ENCODE results near the gene EVA1C. TPM values are rescaled to one million over a fixed set of nuclear protein-coding genes. Genes with fewer than 3 reads are reported as not detected.

Gene EVA1C
- total RNA-seq, 1 donor from 2014 or later, result 0.92 TPM

DNA sequence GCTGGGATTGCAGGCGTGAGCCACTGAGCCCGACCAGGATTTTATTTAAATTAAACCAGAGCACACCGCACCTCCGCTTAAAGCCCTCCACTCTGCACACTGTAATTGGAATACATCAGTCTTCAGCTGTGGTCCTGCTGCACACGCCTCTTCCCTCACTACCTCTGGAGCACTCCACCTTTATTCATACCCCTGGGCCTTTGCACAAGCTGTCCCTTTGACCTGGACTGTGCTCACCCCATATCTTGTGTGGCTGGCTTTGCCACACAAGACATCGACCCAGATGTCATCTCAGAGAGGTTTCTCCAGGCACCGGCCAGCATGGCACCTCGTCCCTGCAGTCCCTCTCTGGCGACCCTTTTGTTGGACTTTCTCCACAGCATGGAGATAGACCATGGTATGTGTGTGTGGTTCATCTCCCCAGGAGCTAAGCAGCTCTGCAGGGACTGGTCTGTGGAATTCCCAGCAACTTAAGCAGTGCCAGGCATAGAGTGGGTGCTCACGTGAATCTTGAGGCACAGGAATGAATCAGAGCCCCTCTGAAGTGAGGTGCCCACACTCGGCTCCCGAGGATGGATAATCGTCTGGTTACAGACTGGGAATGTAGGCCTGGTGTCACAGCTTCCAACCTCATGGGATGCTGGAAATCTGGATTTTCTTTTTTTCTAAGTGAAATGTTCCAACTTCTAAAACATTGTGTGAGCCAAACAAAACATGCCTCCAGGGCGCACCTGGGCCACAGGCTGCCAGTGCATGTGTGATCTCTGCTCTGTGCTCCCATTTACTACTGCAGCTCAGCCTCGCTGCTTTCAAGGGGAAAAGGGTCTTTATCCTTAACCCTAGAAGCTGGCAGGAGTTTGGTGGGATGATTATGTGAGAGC lies 61.9 kb downstream of the EVA1C start:
- H3K4me3 ChIP-seq (ENCODE audit: low read depth, low read length), result no peak overlapping the region
- DNase-seq (ENCODE audit: low read depth), result no peak
- TF ChIP-seq, protein P1, sequence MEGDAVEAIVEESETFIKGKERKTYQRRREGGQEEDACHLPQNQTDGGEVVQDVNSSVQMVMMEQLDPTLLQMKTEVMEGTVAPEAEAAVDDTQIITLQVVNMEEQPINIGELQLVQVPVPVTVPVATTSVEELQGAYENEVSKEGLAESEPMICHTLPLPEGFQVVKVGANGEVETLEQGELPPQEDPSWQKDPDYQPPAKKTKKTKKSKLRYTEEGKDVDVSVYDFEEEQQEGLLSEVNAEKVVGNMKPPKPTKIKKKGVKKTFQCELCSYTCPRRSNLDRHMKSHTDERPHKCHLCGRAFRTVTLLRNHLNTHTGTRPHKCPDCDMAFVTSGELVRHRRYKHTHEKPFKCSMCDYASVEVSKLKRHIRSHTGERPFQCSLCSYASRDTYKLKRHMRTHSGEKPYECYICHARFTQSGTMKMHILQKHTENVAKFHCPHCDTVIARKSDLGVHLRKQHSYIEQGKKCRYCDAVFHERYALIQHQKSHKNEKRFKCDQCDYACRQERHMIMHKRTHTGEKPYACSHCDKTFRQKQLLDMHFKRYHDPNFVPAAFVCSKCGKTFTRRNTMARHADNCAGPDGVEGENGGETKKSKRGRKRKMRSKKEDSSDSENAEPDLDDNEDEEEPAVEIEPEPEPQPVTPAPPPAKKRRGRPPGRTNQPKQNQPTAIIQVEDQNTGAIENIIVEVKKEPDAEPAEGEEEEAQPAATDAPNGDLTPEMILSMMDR (conservative IDR thresholded peaks at IDR 0.05; ENCODE audit: low read depth, low read length), result no peak

DNA sequence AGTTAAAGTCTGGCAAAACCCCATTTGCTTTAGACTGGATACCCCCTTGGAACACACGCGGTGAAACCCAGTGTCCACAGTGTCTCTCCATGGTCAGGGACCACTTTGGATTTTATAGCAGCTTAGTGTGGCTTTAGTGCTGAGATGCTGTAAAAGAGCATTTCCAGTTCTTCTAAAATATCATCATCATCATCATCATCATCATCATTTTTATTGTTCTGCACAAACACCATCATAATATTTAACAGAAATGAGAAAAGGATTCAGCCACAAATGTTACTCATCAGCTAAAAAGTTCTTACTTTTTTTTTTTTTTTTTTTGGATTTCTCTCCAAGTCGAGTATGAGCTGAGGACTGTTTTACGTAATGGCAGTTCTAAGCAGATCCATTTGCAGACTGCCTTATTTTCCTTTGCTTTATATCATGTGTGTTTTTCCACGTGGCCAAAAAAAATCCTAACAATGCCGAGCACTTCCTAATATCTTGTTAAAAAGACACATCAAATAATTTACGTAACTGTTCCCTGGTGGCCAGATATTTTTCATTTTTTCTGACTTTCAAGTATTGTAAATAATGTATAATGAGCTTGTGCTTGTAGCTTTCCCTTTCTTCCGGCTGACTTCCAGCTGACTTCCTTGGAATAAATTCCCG lies 62.8 kb downstream of the EVA1C start:
- no peak for DNase-seq (ENCODE audit: low read depth)
- TF ChIP-seq, protein P1 (conservative IDR thresholded peaks at IDR 0.05; ENCODE audit: low read depth, low read length), result no peak
- no peak overlapping the region for H3K4me3 ChIP-seq (ENCODE audit: low read depth, low read length)

DNA sequence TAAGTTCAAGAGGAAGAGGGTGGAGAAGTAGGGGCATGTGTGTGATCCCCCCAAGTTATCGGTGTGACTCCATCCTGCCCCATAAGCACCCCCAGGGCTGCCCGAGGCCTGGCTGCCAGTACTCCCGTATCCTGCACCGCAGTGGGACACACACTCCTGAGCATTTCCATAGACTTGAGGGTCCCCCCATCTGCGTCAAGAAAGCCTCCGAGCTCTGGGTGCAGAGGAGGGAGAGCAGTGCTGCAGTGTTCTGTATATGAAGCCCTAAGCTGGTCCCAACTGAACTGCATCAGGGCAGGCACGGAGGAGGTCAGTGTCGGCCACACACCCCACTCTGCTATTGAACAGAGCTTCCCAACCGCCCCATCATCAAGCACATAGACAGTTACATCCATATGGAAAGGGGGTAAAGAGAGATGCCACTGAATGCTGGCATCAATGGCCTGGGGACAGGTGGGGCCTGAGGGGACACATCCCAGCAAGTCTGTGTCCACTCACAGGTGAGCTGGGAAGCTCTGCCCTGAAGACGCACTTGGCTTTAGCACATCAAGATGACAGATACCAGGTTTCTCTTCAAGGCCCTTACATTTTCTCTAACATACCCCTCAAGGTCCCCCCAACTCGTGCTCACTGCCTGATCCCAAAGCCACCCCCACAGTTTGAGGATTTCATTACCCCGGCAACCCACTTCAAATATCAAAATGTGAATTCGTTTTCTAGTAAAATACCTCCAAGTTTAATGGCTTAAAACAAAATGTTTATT lies 64.3 kb downstream of the EVA1C start:
- TF ChIP-seq, protein P1 (conservative IDR thresholded peaks at IDR 0.05; ENCODE audit: low read depth, low read length), result no peak
- H3K4me3 ChIP-seq (ENCODE audit: low read depth, low read length), result no peak overlapping the region
- no peak for DNase-seq (ENCODE audit: low read depth)

DNA sequence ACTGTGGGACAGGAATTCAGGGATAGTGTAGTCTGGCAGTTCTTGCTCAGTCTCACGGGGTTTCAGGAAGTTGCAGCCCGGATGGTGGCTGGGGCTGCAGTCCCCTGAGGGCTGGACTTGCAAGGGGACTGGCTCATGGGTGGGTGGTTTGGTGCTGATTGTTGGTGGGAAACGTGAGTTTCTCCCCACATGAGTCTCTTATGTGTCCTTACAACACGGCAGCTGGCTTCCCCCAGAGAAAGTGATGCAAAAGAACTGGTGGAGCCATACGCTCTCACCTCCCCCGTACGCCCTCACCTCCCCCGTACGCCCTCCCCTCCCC lies 64.9 kb downstream of the EVA1C start:
- no peak for DNase-seq (ENCODE audit: low read depth)
- TF ChIP-seq, protein P1 (conservative IDR thresholded peaks at IDR 0.05; ENCODE audit: low read depth, low read length), result no peak
- H3K4me3 ChIP-seq (ENCODE audit: low read depth, low read length), result no peak overlapping the region

DNA sequence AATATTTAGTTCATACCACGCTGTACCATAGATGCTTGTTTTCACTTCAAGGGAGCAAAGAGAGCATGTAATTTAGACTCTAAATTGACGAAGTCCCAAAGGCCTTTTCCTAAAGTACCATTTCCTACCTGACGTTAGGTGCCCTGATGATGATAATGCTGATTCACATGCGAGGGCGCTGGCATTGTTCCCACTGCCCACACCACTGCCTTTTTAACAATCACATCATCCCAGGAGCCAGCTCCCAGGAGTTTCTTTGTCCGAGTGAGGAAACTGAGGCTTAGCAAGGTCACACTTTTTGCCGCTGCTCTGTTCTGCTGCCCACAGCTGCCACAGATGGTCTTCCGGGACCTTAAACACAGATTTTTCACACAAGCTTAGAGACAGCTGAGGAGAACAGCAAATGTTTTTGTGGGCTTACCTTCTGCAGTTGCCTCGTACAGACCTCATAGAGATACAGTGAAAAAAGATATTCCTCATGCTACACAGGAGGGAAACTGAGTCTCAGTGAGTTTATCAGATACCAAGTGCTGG lies 69.4 kb downstream of the EVA1C start:
- no peak for DNase-seq (ENCODE audit: low read depth)
- TF ChIP-seq, protein P1 (conservative IDR thresholded peaks at IDR 0.05; ENCODE audit: low read depth, low read length), result no peak
- no peak overlapping the region for H3K4me3 ChIP-seq (ENCODE audit: low read depth, low read length)

DNA sequence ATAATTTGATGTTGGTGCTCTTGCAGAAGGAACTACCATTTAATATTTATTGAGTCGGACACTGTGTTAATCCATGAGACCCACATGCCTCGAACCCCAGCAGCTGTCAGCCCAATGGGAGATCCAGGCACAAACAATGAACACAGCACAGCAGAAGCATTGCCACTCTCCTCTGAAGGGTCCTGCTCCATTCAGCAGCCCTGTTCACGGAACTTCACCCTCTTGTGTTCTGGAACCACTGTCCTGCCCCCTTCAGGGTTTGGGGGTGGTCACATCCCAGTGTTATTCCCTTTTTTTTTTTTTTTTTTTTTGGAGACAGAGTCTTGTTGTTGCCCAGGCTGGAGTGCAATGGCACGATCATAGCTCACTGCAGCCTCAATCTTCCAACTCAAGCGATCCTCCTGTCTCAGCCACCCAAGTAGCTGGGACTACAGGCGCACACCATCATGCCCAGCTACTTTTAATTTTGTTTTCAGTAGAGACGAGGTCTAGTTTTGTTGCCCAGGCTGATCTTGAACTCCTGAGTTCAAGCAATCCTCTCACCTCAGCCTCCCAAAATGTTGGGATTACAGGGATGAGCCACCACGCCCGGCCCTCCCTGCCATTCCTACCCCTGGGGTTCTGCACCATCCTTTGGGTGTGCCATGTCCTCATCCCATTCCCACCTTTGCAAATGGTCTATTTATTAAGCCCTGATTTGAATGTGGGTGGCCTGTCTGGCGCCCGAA lies 70.2 kb downstream of the EVA1C start:
- no peak overlapping the region for H3K4me3 ChIP-seq (ENCODE audit: low read depth, low read length)
- TF ChIP-seq, protein P1 (conservative IDR thresholded peaks at IDR 0.05; ENCODE audit: low read depth, low read length), result no peak

More for the DNA sequence above, 70.2 kb downstream of the EVA1C start:
- no peak for DNase-seq (ENCODE audit: low read depth)

All from epithelial cell of proximal tubule (primary cell).